Spinal cord (tissue), 10 donors: ENCODE measurements around the gene FRMD4A. TPM values are rescaled to one million over a fixed set of nuclear protein-coding genes. Genes with fewer than 3 reads are reported as not detected.

Source experiments
- DNase-seq, 6 donors: peaks; one replicate each; pipeline versions ENCODE4 v3.0.0 to v3.0.0-alpha.2; 2013 to 2015; ENCODE audit warnings: low spot score in 6 of 6, low read depth in 4 of 6
- H3K27ac ChIP-seq: one replicate; pipeline ENCODE4 v1.5.1; 2013; ENCODE audit warnings: low read depth, low read length, control low read depth
- H3K27me3 ChIP-seq: one replicate; pipeline ENCODE4 v1.6.1; 2013; ENCODE audit warnings: low read length; ENCODE audit not compliant: control insufficient read depth, insufficient read depth
- H3K36me3 ChIP-seq: one replicate; pipeline ENCODE4 v1.6.1; 2013; ENCODE audit warnings: low read length; ENCODE audit not compliant: control insufficient read depth, insufficient read depth
- H3K4me1 ChIP-seq: one replicate; pipeline ENCODE4 v1.6.1; 2013; ENCODE audit warnings: low read length; ENCODE audit not compliant: control insufficient read depth, insufficient read depth
- H3K4me3 ChIP-seq: one replicate; pipeline ENCODE4 v1.5.1; 2013; ENCODE audit warnings: low read depth, low read length, control low read depth
- H3K9me3 ChIP-seq: one replicate; pipeline ENCODE4 v1.6.1; 2013; ENCODE audit warnings: low read length; ENCODE audit not compliant: control insufficient read depth, insufficient read depth
- WGBS: methylation state at CpG from one replicate; pipeline ENCODE4 v1.1.5; 2013; ENCODE audit warnings: missing lambda C conversion rate; ENCODE audit not compliant: insufficient coverage; 5-methylcytosine and 5-hydroxymethylcytosine counted together
- polyA plus RNA-seq, 2 donors: library from polyadenylated mRNA; unstranded; fragments of 120-200 nt; gene quantifications; one replicate each; pipeline ENCODE4 v1.2.1, GENCODE V29; 2013; ENCODE audit not compliant: insufficient read length in 2 of 2
- total RNA-seq, 2 donors: library from RNA; depleted of rRNA in 1 of 2; stranded (reverse); fragments of 120-200 nt in 1 of 2; fragments of >200 nt in 1 of 2; gene quantifications; one replicate each; pipeline versions ENCODE4 v1.2.3 to v1.2.4, GENCODE V29; 2013 to 2014
- donor health status: healthy.

Gene FRMD4A
- total and polyA plus RNA-seq, 4 donors, result 75.4 to 97.8 (median 91.8) TPM

GRCh38 chr10:13674645-13675588 lies 655.8 kb downstream of the FRMD4A start:
- peak in 1 of 6 donors; percentile 59 for DNase-seq
- no peaks in the 10 kb centered on the region for H3K9me3 ChIP-seq
- no peaks in the 10 kb centered on the region for H3K27me3 ChIP-seq
- H3K36me3 ChIP-seq, result peaks cover 20% of the 10 kb centered on the region
- 90% methylated on average over 19 of the region's 20 CpGs for WGBS
- H3K27ac ChIP-seq, result peak overlapping the region; percentile 72
- H3K4me3 ChIP-seq, result no peak overlapping the region
- H3K4me1 ChIP-seq, result peaks cover 9% of the 10 kb centered on the region

GRCh38 chr10:13673156-13673555 lies 657.6 kb downstream of the FRMD4A start:
- Histone ChIP-seq H3K4me3 (no peak overlapping the region), H3K27me3 (no peaks in the 10 kb centered on the region), H3K9me3 (no peaks in the 10 kb centered on the region), H3K36me3 (peaks cover 28% of the 10 kb centered on the region), H3K27ac (no peak overlapping the region), H3K4me1 (peaks cover 17% of the 10 kb centered on the region)
- WGBS, result no CpG with 5 or more reads among the region's 8 CpGs
- peak in 2 of 6 donors; percentile 28 to 29 for DNase-seq

GRCh38 chr10:13672548-13672947 lies 658.2 kb downstream of the FRMD4A start:
- Histone ChIP-seq H3K4me1 (peaks cover 22% of the 10 kb centered on the region), H3K4me3 (no peak overlapping the region), H3K9me3 (no peaks in the 10 kb centered on the region), H3K36me3 (peaks cover 27% of the 10 kb centered on the region), H3K27me3 (no peaks in the 10 kb centered on the region), H3K27ac (no peak overlapping the region)
- peak in 2 of 6 donors; percentile 34 to 43 for DNase-seq
- WGBS, result no CpG with 5 or more reads among the region's 7 CpGs

GRCh38 chr10:13671904-13672303 lies 658.8 kb downstream of the FRMD4A start:
- DNase-seq, result no peak
- Histone ChIP-seq H3K36me3 (peaks cover 28% of the 10 kb centered on the region), H3K27ac (peak overlapping the region; percentile 22), H3K4me1 (peaks cover 25% of the 10 kb centered on the region), H3K9me3 (no peaks in the 10 kb centered on the region), H3K4me3 (no peak overlapping the region), H3K27me3 (no peaks in the 10 kb centered on the region)
- 82% methylated on average over 2 of the region's 10 CpGs for WGBS

GRCh38 chr10:13670311-13670710 lies 660.4 kb downstream of the FRMD4A start:
- 98% methylated on average over 4 of the region's 10 CpGs for WGBS
- Histone ChIP-seq H3K4me1 (peaks cover 25% of the 10 kb centered on the region), H3K27ac (no peak overlapping the region)

GRCh38 chr10:13669901-13670300 lies 660.8 kb downstream of the FRMD4A start:
- H3K27me3 ChIP-seq, result no peaks in the 10 kb centered on the region
- DNase-seq, result no peak
- H3K36me3 ChIP-seq, result peaks cover 45% of the 10 kb centered on the region
- 93% methylated on average over 10 of the region's 12 CpGs for WGBS
- no peak overlapping the region for H3K4me3 ChIP-seq
- no peaks in the 10 kb centered on the region for H3K9me3 ChIP-seq
- peaks cover 25% of the 10 kb centered on the region for H3K4me1 ChIP-seq
- no peak overlapping the region for H3K27ac ChIP-seq

More at GRCh38 chr10:13670311-13670710, 660.4 kb downstream of the FRMD4A start:
- peaks cover 44% of the 10 kb centered on the region for H3K36me3 ChIP-seq
- DNase-seq, result no peak
- H3K27me3 ChIP-seq, result no peaks in the 10 kb centered on the region
- no peaks in the 10 kb centered on the region for H3K9me3 ChIP-seq
- H3K4me3 ChIP-seq, result no peak overlapping the region

GRCh38 chr10:13669182-13669855 lies 661.4 kb downstream of the FRMD4A start:
- Histone ChIP-seq H3K27me3 (no peaks in the 10 kb centered on the region), H3K4me1 (peaks cover 25% of the 10 kb centered on the region), H3K9me3 (no peaks in the 10 kb centered on the region), H3K4me3 (no peak overlapping the region), H3K27ac (no peak overlapping the region), H3K36me3 (peaks cover 47% of the 10 kb centered on the region)
- no peak for DNase-seq
- WGBS, result 81% methylated on average over 6 of the region's 8 CpGs

GRCh38 chr10:13668126-13668525 lies 662.6 kb downstream of the FRMD4A start:
- 29% methylated on average over 4 of the region's 4 CpGs for WGBS
- Histone ChIP-seq H3K9me3 (no peaks in the 10 kb centered on the region), H3K36me3 (peaks cover 47% of the 10 kb centered on the region), H3K4me3 (no peak overlapping the region), H3K4me1 (peaks cover 25% of the 10 kb centered on the region), H3K27me3 (no peaks in the 10 kb centered on the region), H3K27ac (peak overlapping the region; percentile 49)
- DNase-seq, result peak in 3 of 6 donors; percentile 56 to 77 (median 70)

- peaks cover 59% of the 10 kb centered on the region for H3K36me3 ChIP-seq
- no peak for DNase-seq
- 95% methylated on average over 20 of the region's 20 CpGs for whole genome bisulfite sequencing
- H3K4me3 ChIP-seq, result no peak overlapping the region
- peaks cover 16% of the 10 kb centered on the region for H3K4me1 ChIP-seq
- no peak overlapping the region for H3K27ac ChIP-seq
- H3K9me3 ChIP-seq, result no peaks in the 10 kb centered on the region
- no peaks in the 10 kb centered on the region for H3K27me3 ChIP-seq
Observed at GRCh38 chr10:13665516-13666262, 665.0 kb downstream of the FRMD4A start.
